Thyroid gland (tissue), 4 donors: ENCODE measurements around the gene ZBTB17.

Experiments
- CTCF ChIP-seq, 6 experiments: fragments of 200-600 bp in 3 of 6; fragments of 450-650 bp in 3 of 6; sonication (generic) in 3 of 6; IDR thresholded peaks; one replicate each; pipeline ENCODE4 v1.5.1; 2016 to 2019; ENCODE audit warnings: antibody characterized with exemption in 6 of 6, mild to moderate bottlenecking in 2 of 6, inconsistent platforms in 1 of 6, moderate library complexity in 1 of 6
- POLR2A ChIP-seq, 2 donors: fragments of 450-650 bp; IDR thresholded peaks; one replicate each; pipeline ENCODE4 v1.6.1; 2017; ENCODE audit warnings: antibody characterized with exemption in 2 of 2, mild to moderate bottlenecking in 2 of 2, moderate library complexity in 1 of 2

GRCh38 chr1:15916916-15917315, 59.0 kb downstream of the ZBTB17 start:
- TF ChIP-seq POLR2A (IDR thresholded peaks at IDR 0.05) (no peak), CTCF (IDR thresholded peaks at IDR 0.05) (no peak)
